Measurements from ENCODE around the gene EHF.
"Not testable (repeated sequence)": the region's sequence is repeated elsewhere in the genome, so short reads cannot be mapped to it uniquely, and the experiment has no call there.

EHF gene

GRCh38 chr11:34671117-34671516 is 50.2 kb downstream of the EHF start:
- DNase-seq = no peak

- no peak for DNase-seq
Observed at GRCh38 chr11:34671946-34672345, 51.1 kb downstream of the EHF start.

- DNase-seq = no peak
Observed at GRCh38 chr11:34674038-34674437, 53.1 kb downstream of the EHF start.

- DNase-seq = no peak
Observed at GRCh38 chr11:34676227-34676626, 55.3 kb downstream of the EHF start.

GRCh38 chr11:34679681-34680080 is 58.8 kb downstream of the EHF start:
- no peak for DNase-seq

- DNase-seq = no peak
Observed at GRCh38 chr11:34680206-34680605, 59.3 kb downstream of the EHF start.

GRCh38 chr11:34680918-34681586 is 60.2 kb downstream of the EHF start:
- DNase-seq = no peak

GRCh38 chr11:34682825-34683224 is 61.9 kb downstream of the EHF start:
- DNase-seq = no peak

- DNase-seq = no peak
Observed at GRCh38 chr11:34683396-34683795, 62.5 kb downstream of the EHF start.

GRCh38 chr11:34685864-34686263 is 65.0 kb downstream of the EHF start:
- no peak for DNase-seq

GRCh38 chr11:34692299-34692698 is 71.4 kb downstream of the EHF start:
- not testable (repeated sequence) for DNase-seq

- no peak for DNase-seq
Observed at GRCh38 chr11:34696862-34697261, 76.0 kb downstream of the EHF start.

GRCh38 chr11:34706709-34707461 is 86.0 kb downstream of the EHF start:
- DNase-seq = no peak

GRCh38 chr11:34707462-34707840 is 86.6 kb downstream of the EHF start:
- no peak for DNase-seq
